ENCODE data around the gene PNKP.

DNA sequence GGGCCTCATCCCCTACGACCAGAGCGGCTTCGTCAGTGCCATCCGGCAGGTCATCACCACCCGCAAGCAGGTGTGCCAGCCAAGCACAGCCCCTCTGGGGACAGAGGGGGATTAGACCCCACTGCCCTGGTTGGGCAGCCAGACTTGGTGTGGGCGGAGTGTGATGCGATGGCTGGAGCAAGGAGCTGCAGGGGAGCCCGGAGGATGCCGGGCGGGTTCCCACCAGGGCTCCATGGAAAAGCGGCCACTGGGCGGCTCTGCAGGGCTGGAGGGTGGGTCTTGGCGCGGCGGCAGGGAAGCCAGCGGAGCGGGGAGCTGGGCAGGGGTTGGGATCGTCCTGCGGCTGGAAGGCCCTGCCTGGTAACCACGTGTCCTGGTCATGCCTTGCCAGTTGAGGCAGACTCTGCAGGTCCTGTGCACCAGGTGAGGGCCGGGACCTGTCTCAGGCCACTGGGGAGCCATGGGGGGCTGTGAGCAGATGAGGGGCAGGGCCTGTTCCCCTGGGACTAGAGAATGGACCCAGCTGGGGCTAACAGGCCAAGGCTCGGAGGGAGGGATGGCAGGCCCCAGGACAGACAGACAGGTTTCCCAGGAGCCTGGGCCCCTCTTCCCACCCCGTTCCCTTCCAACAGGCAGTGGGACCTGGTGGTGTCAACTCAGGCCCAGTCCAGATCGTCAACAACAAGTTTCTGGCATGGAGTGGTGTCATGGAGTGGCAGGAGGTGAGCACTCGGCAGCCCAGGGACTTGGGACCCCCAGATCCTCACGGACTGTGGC lies 10.1 kb downstream of the PNKP start:
- TF ChIP-seq, protein P1, sequence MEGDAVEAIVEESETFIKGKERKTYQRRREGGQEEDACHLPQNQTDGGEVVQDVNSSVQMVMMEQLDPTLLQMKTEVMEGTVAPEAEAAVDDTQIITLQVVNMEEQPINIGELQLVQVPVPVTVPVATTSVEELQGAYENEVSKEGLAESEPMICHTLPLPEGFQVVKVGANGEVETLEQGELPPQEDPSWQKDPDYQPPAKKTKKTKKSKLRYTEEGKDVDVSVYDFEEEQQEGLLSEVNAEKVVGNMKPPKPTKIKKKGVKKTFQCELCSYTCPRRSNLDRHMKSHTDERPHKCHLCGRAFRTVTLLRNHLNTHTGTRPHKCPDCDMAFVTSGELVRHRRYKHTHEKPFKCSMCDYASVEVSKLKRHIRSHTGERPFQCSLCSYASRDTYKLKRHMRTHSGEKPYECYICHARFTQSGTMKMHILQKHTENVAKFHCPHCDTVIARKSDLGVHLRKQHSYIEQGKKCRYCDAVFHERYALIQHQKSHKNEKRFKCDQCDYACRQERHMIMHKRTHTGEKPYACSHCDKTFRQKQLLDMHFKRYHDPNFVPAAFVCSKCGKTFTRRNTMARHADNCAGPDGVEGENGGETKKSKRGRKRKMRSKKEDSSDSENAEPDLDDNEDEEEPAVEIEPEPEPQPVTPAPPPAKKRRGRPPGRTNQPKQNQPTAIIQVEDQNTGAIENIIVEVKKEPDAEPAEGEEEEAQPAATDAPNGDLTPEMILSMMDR (tag by site-specific recombination; IDR thresholded peaks at IDR 0.05): no peak
- TF ChIP-seq ZNF747 (tag by site-specific recombination; IDR thresholded peaks at IDR 0.05) (no peak), ZNF324 (tag by site-specific recombination; IDR thresholded peaks at IDR 0.05) (no peak), YY1 (tag by site-specific recombination; IDR thresholded peaks at IDR 0.05) (no peak), ZNF155 (tag by site-specific recombination; IDR thresholded peaks at IDR 0.05) (no peak)
- TF ChIP-seq, protein P2, sequence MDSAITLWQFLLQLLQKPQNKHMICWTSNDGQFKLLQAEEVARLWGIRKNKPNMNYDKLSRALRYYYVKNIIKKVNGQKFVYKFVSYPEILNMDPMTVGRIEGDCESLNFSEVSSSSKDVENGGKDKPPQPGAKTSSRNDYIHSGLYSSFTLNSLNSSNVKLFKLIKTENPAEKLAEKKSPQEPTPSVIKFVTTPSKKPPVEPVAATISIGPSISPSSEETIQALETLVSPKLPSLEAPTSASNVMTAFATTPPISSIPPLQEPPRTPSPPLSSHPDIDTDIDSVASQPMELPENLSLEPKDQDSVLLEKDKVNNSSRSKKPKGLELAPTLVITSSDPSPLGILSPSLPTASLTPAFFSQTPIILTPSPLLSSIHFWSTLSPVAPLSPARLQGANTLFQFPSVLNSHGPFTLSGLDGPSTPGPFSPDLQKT (IDR thresholded peaks at IDR 0.05; ENCODE audit: borderline replicate concordance, low read depth, low read length): no peak

Measured in HEK293 (cell line).